ENCODE results near the gene RBMS1.

DNA sequence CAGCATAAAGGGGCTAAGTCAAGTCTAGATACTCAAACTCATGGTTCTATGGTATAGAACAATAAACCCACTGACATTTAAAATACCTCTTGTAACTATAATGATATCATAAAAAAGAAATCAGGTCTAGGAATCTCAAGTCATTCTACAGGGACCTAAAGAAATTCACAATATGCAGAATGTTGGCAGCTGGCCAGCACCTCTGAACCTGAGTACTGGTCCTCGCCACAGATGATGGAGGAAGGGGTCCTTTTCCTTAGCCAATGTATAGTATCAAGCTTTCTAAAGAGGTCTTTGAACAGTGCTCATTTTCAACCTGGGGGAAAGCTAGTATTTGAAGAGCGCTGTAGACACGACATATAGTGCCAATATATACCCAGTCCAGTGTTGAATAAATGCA is 185.1 kb downstream of the RBMS1 start:
- TF ChIP-seq, protein P1, sequence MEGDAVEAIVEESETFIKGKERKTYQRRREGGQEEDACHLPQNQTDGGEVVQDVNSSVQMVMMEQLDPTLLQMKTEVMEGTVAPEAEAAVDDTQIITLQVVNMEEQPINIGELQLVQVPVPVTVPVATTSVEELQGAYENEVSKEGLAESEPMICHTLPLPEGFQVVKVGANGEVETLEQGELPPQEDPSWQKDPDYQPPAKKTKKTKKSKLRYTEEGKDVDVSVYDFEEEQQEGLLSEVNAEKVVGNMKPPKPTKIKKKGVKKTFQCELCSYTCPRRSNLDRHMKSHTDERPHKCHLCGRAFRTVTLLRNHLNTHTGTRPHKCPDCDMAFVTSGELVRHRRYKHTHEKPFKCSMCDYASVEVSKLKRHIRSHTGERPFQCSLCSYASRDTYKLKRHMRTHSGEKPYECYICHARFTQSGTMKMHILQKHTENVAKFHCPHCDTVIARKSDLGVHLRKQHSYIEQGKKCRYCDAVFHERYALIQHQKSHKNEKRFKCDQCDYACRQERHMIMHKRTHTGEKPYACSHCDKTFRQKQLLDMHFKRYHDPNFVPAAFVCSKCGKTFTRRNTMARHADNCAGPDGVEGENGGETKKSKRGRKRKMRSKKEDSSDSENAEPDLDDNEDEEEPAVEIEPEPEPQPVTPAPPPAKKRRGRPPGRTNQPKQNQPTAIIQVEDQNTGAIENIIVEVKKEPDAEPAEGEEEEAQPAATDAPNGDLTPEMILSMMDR (conservative IDR thresholded peaks at IDR 0.05; ENCODE audit: low read depth, low read length), result no peak
- TF ChIP-seq MAFK (IDR thresholded peaks at IDR 0.05; ENCODE audit: low read depth, low read length), result no peak
- TF ChIP-seq RAD21 (IDR thresholded peaks at IDR 0.05; ENCODE audit: low read length), result no peak
- TF ChIP-seq RFX5 (IDR thresholded peaks at IDR 0.05; ENCODE audit: low read depth, low read length), result no peak
- TF ChIP-seq, protein P2, sequence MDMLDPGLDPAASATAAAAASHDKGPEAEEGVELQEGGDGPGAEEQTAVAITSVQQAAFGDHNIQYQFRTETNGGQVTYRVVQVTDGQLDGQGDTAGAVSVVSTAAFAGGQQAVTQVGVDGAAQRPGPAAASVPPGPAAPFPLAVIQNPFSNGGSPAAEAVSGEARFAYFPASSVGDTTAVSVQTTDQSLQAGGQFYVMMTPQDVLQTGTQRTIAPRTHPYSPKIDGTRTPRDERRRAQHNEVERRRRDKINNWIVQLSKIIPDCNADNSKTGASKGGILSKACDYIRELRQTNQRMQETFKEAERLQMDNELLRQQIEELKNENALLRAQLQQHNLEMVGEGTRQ (IDR thresholded peaks at IDR 0.05; ENCODE audit: low read depth, low read length), result no peak
- TF ChIP-seq MXI1 (IDR thresholded peaks at IDR 0.05; ENCODE audit: borderline replicate concordance, low read depth, low read length), result no peak
- TF ChIP-seq POLR2A (IDR thresholded peaks at IDR 0.05; ENCODE audit: low read depth, low read length), result no peak
- TF ChIP-seq FOS (IDR thresholded peaks at IDR 0.05; ENCODE audit: low read depth, low read length), result no peak
- no peak for TF ChIP-seq CEBPB (IDR thresholded peaks at IDR 0.05; ENCODE audit: low read depth, low read length)
- TF ChIP-seq, protein P3, sequence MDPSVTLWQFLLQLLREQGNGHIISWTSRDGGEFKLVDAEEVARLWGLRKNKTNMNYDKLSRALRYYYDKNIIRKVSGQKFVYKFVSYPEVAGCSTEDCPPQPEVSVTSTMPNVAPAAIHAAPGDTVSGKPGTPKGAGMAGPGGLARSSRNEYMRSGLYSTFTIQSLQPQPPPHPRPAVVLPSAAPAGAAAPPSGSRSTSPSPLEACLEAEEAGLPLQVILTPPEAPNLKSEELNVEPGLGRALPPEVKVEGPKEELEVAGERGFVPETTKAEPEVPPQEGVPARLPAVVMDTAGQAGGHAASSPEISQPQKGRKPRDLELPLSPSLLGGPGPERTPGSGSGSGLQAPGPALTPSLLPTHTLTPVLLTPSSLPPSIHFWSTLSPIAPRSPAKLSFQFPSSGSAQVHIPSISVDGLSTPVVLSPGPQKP (IDR thresholded peaks at IDR 0.05; ENCODE audit: borderline replicate concordance, low read depth, low read length), result no peak
- TF ChIP-seq RCOR1 (IDR thresholded peaks at IDR 0.05; ENCODE audit: insufficient replicate concordance, low read length), result no peak

Measured in IMR-90 (cell line).